ENCODE measurements around the gene CPSF3. TPM values are rescaled to one million over a fixed set of nuclear protein-coding genes. Genes with fewer than 3 reads are reported as not detected.

The CPSF3 gene
- total RNA-seq, 1 donor from 2014 or later, result 40.3 TPM

DNA sequence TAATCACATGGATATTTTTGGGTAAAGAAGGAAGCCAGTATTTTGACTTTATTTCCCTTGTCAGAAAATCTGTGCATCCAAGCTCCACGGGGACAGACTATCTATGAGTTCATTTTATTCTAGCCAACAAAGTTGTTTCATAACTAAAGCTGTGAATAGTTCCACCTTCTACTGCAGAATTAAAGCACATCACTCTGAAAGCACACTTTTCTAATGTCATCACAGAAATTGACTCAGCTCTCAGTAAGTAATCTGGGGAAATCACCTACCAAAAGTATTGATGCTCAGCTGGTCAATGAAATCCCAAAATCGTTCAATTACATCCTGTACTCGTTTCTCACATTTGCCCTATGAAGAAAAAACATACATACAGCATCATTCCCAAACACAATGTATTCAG lies 70.0 kb downstream of the CPSF3 start:
- Histone ChIP-seq H3K4me1 (ENCODE audit: insufficient read depth, low read length) (peaks cover 6% of the 10 kb centered on the region), H4K20me1 (ENCODE audit: insufficient read depth, low read length) (peaks cover 34% of the 10 kb centered on the region), H3K36me3 (ENCODE audit: insufficient read depth, low read length) (peaks cover 62% of the 10 kb centered on the region), H2AFZ (ENCODE audit: low read depth, low read length) (no peak overlapping the region), H3K4me3 (ENCODE audit: insufficient read depth, low read depth, low read length) (no peak overlapping the region), H3K27me3 (ENCODE audit: insufficient read depth, low read length) (no peaks in the 10 kb centered on the region), H3K4me2 (ENCODE audit: low read length) (no peak overlapping the region), H3K79me2 (ENCODE audit: insufficient read depth, low read length) (no peaks in the 10 kb centered on the region), H3K9me3 (ENCODE audit: insufficient read depth, low read depth, low read length) (no peaks in the 10 kb centered on the region), H3K9ac (ENCODE audit: low read length) (no peak overlapping the region), H3K27ac (ENCODE audit: low read depth, low read length) (no peak overlapping the region)
- H3K9me3 Mint-ChIP-seq (ENCODE audit: unreplicated experiment), result no peaks in the 10 kb centered on the region
- TF ChIP-seq, protein P1, sequence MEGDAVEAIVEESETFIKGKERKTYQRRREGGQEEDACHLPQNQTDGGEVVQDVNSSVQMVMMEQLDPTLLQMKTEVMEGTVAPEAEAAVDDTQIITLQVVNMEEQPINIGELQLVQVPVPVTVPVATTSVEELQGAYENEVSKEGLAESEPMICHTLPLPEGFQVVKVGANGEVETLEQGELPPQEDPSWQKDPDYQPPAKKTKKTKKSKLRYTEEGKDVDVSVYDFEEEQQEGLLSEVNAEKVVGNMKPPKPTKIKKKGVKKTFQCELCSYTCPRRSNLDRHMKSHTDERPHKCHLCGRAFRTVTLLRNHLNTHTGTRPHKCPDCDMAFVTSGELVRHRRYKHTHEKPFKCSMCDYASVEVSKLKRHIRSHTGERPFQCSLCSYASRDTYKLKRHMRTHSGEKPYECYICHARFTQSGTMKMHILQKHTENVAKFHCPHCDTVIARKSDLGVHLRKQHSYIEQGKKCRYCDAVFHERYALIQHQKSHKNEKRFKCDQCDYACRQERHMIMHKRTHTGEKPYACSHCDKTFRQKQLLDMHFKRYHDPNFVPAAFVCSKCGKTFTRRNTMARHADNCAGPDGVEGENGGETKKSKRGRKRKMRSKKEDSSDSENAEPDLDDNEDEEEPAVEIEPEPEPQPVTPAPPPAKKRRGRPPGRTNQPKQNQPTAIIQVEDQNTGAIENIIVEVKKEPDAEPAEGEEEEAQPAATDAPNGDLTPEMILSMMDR (IDR thresholded peaks at IDR 0.05; ENCODE audit: insufficient read depth, low read depth, low read length), result no peak
- TF ChIP-seq EZH2 (IDR thresholded peaks at IDR 0.05; ENCODE audit: insufficient read depth, low read length), result no peak
- H3K36me3 Mint-ChIP-seq (ENCODE audit: low read depth, unreplicated experiment), result peaks cover 19% of the 10 kb centered on the region
- FAIRE-seq (no peak), DNase-seq (ENCODE audit: low read depth) (no peak)
- no peak overlapping the region for H3K4me3 Mint-ChIP-seq (ENCODE audit: unreplicated experiment)
- H3K27me3 Mint-ChIP-seq (ENCODE audit: low read depth, unreplicated experiment), result no peaks in the 10 kb centered on the region
- peaks cover 10% of the 10 kb centered on the region for H3K4me1 Mint-ChIP-seq (ENCODE audit: low read depth, unreplicated experiment)
- no peak overlapping the region for H3K27ac Mint-ChIP-seq (ENCODE audit: unreplicated experiment)

GRCh38 chr2:9494081-9494480 lies 70.6 kb downstream of the CPSF3 start:
- Mint-ChIP-seq H3K27me3 (ENCODE audit: low read depth, unreplicated experiment) (no peaks in the 10 kb centered on the region), H3K36me3 (ENCODE audit: low read depth, unreplicated experiment) (peaks cover 19% of the 10 kb centered on the region), H3K4me1 (ENCODE audit: low read depth, unreplicated experiment) (peaks cover 11% of the 10 kb centered on the region), H3K4me3 (ENCODE audit: unreplicated experiment) (no peak overlapping the region), H3K27ac (ENCODE audit: unreplicated experiment) (no peak overlapping the region), H3K9me3 (ENCODE audit: unreplicated experiment) (no peaks in the 10 kb centered on the region)
- no peak for DNase-seq (ENCODE audit: low read depth)
- H4K20me1 ChIP-seq (ENCODE audit: insufficient read depth, low read length), result peaks cover 35% of the 10 kb centered on the region
- H3K9ac ChIP-seq (ENCODE audit: low read length), result no peak overlapping the region
- TF ChIP-seq, protein P1 (IDR thresholded peaks at IDR 0.05; ENCODE audit: insufficient read depth, low read depth, low read length), result no peak
- no peak for TF ChIP-seq EZH2 (IDR thresholded peaks at IDR 0.05; ENCODE audit: insufficient read depth, low read length)
- H3K4me2 ChIP-seq (ENCODE audit: low read length), result no peak overlapping the region
- H3K4me3 ChIP-seq (ENCODE audit: insufficient read depth, low read depth, low read length), result no peak overlapping the region
- FAIRE-seq, result no peak
- H2AFZ ChIP-seq (ENCODE audit: low read depth, low read length), result no peak overlapping the region
- H3K9me3 ChIP-seq (ENCODE audit: insufficient read depth, low read depth, low read length), result no peaks in the 10 kb centered on the region
- H3K27me3 ChIP-seq (ENCODE audit: insufficient read depth, low read length), result no peaks in the 10 kb centered on the region
- H3K79me2 ChIP-seq (ENCODE audit: insufficient read depth, low read length), result no peaks in the 10 kb centered on the region
- H3K4me1 ChIP-seq (ENCODE audit: insufficient read depth, low read length), result peaks cover 9% of the 10 kb centered on the region
- H3K36me3 ChIP-seq (ENCODE audit: insufficient read depth, low read length), result peaks cover 62% of the 10 kb centered on the region
- no peak overlapping the region for H3K27ac ChIP-seq (ENCODE audit: low read depth, low read length)

GRCh38 chr2:9497017-9497416 lies 73.6 kb downstream of the CPSF3 start:
- DNase-seq (ENCODE audit: low read depth) (no peak), FAIRE-seq (no peak)
- H3K9me3 Mint-ChIP-seq (ENCODE audit: unreplicated experiment), result no peaks in the 10 kb centered on the region
- H3K27me3 Mint-ChIP-seq (ENCODE audit: low read depth, unreplicated experiment), result no peaks in the 10 kb centered on the region
- Histone ChIP-seq H4K20me1 (ENCODE audit: insufficient read depth, low read length) (peaks cover 16% of the 10 kb centered on the region), H3K4me1 (ENCODE audit: insufficient read depth, low read length) (peaks cover 9% of the 10 kb centered on the region), H2AFZ (ENCODE audit: low read depth, low read length) (no peak overlapping the region), H3K4me2 (ENCODE audit: low read length) (no peak overlapping the region), H3K36me3 (ENCODE audit: insufficient read depth, low read length) (peaks cover 48% of the 10 kb centered on the region), H3K4me3 (ENCODE audit: insufficient read depth, low read depth, low read length) (no peak overlapping the region), H3K79me2 (ENCODE audit: insufficient read depth, low read length) (no peaks in the 10 kb centered on the region), H3K9ac (ENCODE audit: low read length) (no peak overlapping the region), H3K27ac (ENCODE audit: low read depth, low read length) (no peak overlapping the region), H3K9me3 (ENCODE audit: insufficient read depth, low read depth, low read length) (no peaks in the 10 kb centered on the region), H3K27me3 (ENCODE audit: insufficient read depth, low read length) (no peaks in the 10 kb centered on the region)
- peaks cover 11% of the 10 kb centered on the region for H3K4me1 Mint-ChIP-seq (ENCODE audit: low read depth, unreplicated experiment)
- no peak overlapping the region for H3K27ac Mint-ChIP-seq (ENCODE audit: unreplicated experiment)
- peaks cover 14% of the 10 kb centered on the region for H3K36me3 Mint-ChIP-seq (ENCODE audit: low read depth, unreplicated experiment)
- H3K4me3 Mint-ChIP-seq (ENCODE audit: unreplicated experiment), result no peak overlapping the region
- TF ChIP-seq EZH2 (IDR thresholded peaks at IDR 0.05; ENCODE audit: insufficient read depth, low read length), result no peak
- TF ChIP-seq, protein P1 (IDR thresholded peaks at IDR 0.05; ENCODE audit: insufficient read depth, low read depth, low read length), result no peak

All from astrocyte (in vitro differentiated cells and primary cell).